GM23338 (cell line): ENCODE results near the gene RAB40C. TPM values are rescaled to one million over a fixed set of nuclear protein-coding genes. Genes with fewer than 3 reads are reported as not detected.

Source experiments
- ATAC-seq: fragments of 200-7000 bp; cut with Tn5 transposase; 3 replicates; pipeline ENCODE4 v1.9.1; 2020
- DNase-seq: peaks from one replicate; pipeline ENCODE4 v3.0.0-alpha.2; 2015; ENCODE audit warnings: low spot score
- H2AFZ ChIP-seq: fragments of 200-600 bp; sonication (generic); 2 replicates; pipeline ENCODE4 v1.8.0; 2016; ENCODE audit warnings: antibody characterized with exemption, mild to moderate bottlenecking, moderate library complexity
- H3F3A ChIP-seq: fragments of 200-600 bp; sonication (generic); replicated peaks from 2 replicates; pipeline ENCODE4 v1.8.0; 2017; ENCODE audit warnings: antibody characterized with exemption, mixed run types, low read depth
- H3K27ac ChIP-seq: fragments of 200-600 bp; sonication (generic); 2 replicates; pipeline ENCODE4 v1.6.1; 2016; ENCODE audit warnings: low read depth
- H3K27me3 ChIP-seq: fragments of 200-600 bp; sonication (generic); 2 replicates; pipeline ENCODE4 v1.8.0; 2016; ENCODE audit warnings: mild to moderate bottlenecking, mixed run types, moderate library complexity; ENCODE audit not compliant: insufficient read depth
- H3K36me3 ChIP-seq: fragments of 200-600 bp; sonication (generic); 2 replicates; pipeline ENCODE4 v1.8.0; 2016; ENCODE audit warnings: mild to moderate bottlenecking; ENCODE audit not compliant: insufficient read depth
- H3K4me1 ChIP-seq: fragments of 200-600 bp; sonication (generic); 2 replicates; pipeline ENCODE4 v1.8.0; 2016; ENCODE audit warnings: mild to moderate bottlenecking, moderate library complexity; ENCODE audit not compliant: insufficient read depth
- H3K4me2 ChIP-seq: fragments of 200-600 bp; sonication (generic); 2 replicates; pipeline ENCODE4 v1.7.1; 2017; ENCODE audit warnings: mixed run types
- H3K4me3 ChIP-seq: fragments of 200-600 bp; sonication (generic); 2 replicates; pipeline ENCODE4 v1.6.1; 2016; ENCODE audit warnings: mixed run types
- H3K79me2 ChIP-seq: fragments of 200-600 bp; sonication (generic); replicated peaks from 2 replicates; pipeline ENCODE4 v1.8.0; 2017; ENCODE audit warnings: mild to moderate bottlenecking; ENCODE audit not compliant: insufficient read depth
- H3K9me2 ChIP-seq: fragments of 200-600 bp; sonication (generic); 2 replicates; pipeline ENCODE4 v1.8.0; 2017; ENCODE audit not compliant: insufficient read depth
- H4K20me1 ChIP-seq: fragments of 200-600 bp; sonication (generic); replicated peaks from 2 replicates; pipeline ENCODE4 v1.8.0; 2017; ENCODE audit warnings: mild to moderate bottlenecking; ENCODE audit not compliant: insufficient read depth
- H3K27ac Mint-ChIP-seq: 2 replicates; pipeline ENCODE4 v1.8.0; 2020; ENCODE audit warnings: inconsistent platforms, mild to moderate bottlenecking, moderate library complexity, mixed read lengths
- H3K27me3 Mint-ChIP-seq: 3 replicates; pipeline ENCODE4 v1.8.0; 2022; ENCODE audit warnings: low read depth, mild to moderate bottlenecking, moderate library complexity, mixed read lengths, inconsistent platforms; ENCODE audit not compliant: insufficient read depth, poor library complexity
- H3K36me3 Mint-ChIP-seq: 3 replicates; pipeline ENCODE4 v1.8.0; 2021; ENCODE audit warnings: low read depth, mild to moderate bottlenecking, inconsistent platforms, moderate library complexity, mixed read lengths
- H3K4me1 Mint-ChIP-seq: 3 replicates; pipeline ENCODE4 v1.8.0; 2020; ENCODE audit warnings: mild to moderate bottlenecking, inconsistent platforms, mixed read lengths
- H3K4me3 Mint-ChIP-seq: 3 replicates; pipeline ENCODE4 v1.8.0; 2021; ENCODE audit warnings: moderate library complexity, mild to moderate bottlenecking, inconsistent platforms, mixed read lengths
- H3K9me3 Mint-ChIP-seq: 3 replicates; pipeline ENCODE4 v1.8.0; 2020; ENCODE audit warnings: moderate library complexity, mild to moderate bottlenecking, inconsistent platforms, mixed read lengths
- CREB1 ChIP-seq: fragments of 250-450 bp; sonication (Bioruptor Pico); IDR thresholded peaks from 2 replicates; pipeline ENCODE4 v1.5.0; 2020; ENCODE audit warnings: low read depth, mild to moderate bottlenecking, moderate library complexity
- ETS1 ChIP-seq: IDR thresholded peaks from 2 replicates; pipeline ENCODE4 v1.6.1; 2016; ENCODE audit warnings: antibody characterized with exemption
- EZH2 ChIP-seq: fragments of 200-600 bp; sonication (generic); IDR thresholded peaks from one replicate; pipeline ENCODE4 v1.8.0; 2017; ENCODE audit warnings: antibody characterized with exemption, mild to moderate bottlenecking, low read depth; ENCODE audit not compliant: unreplicated experiment
- EZH2phosphoT487 ChIP-seq: fragments of 200-600 bp; sonication (generic); IDR thresholded peaks from one replicate; pipeline ENCODE4 v1.8.1; 2018; ENCODE audit warnings: antibody characterized with exemption; ENCODE audit not compliant: unreplicated experiment
- JUNB ChIP-seq: IDR thresholded peaks from one replicate; pipeline ENCODE4 v1.6.1; 2016; ENCODE audit warnings: antibody characterized with exemption; ENCODE audit not compliant: unreplicated experiment
- NANOG ChIP-seq: IDR thresholded peaks from 2 replicates; pipeline ENCODE4 v1.6.1; 2016; ENCODE audit warnings: antibody characterized with exemption, borderline replicate concordance
- POLR2AphosphoS5 ChIP-seq: IDR thresholded peaks from 2 replicates; pipeline ENCODE4 v1.6.1; 2016; ENCODE audit warnings: antibody characterized with exemption, low read depth
- REST ChIP-seq: IDR thresholded peaks from one replicate; pipeline ENCODE4 v1.6.1; 2018; ENCODE audit warnings: antibody characterized with exemption; ENCODE audit not compliant: unreplicated experiment
- STAT1 ChIP-seq: IDR thresholded peaks from one replicate; pipeline ENCODE4 v1.6.1; 2016; ENCODE audit warnings: antibody characterized with exemption; ENCODE audit not compliant: unreplicated experiment
- ZNF114 ChIP-seq: fragments of 250-450 bp; sonication (Bioruptor Pico); IDR thresholded peaks from 2 replicates; pipeline ENCODE4 v1.5.0; 2020; ENCODE audit warnings: mild to moderate bottlenecking, moderate library complexity
- ZNF331 ChIP-seq: fragments of 250-450 bp; sonication (Bioruptor Pico); IDR thresholded peaks from 2 replicates; pipeline ENCODE4 v1.5.0; 2020; ENCODE audit warnings: low read depth, mild to moderate bottlenecking, moderate library complexity
- ZNF462 ChIP-seq: fragments of 250-450 bp; sonication (Bioruptor Pico); IDR thresholded peaks from 2 replicates; pipeline ENCODE4 v1.5.0; 2020; ENCODE audit warnings: mild to moderate bottlenecking, moderate library complexity
- polyA plus RNA-seq: library from polyadenylated mRNA; unstranded; fragments of >200 nt; fragmentation: Nextera tagmentation; extraction: Ambion mirVana; gene quantifications from 2 replicates; pipeline ENCODE4 v1.2.1, GENCODE V29; 2016
- total RNA-seq: library from RNA; depleted of rRNA; stranded (reverse); fragments of >200 nt; shearing (Covaris generic); gene quantifications from 2 replicates; pipeline ENCODE4 v1.2.3, GENCODE V29; 2014
- TF ChIP-seq, protein P1 (sequence below), 2 experiments: fragments of 200-600 bp in 1 of 2; sonication (generic) in 1 of 2; conservative IDR thresholded peaks; 2 replicates each; pipeline versions ENCODE4 v1.5.1 to v1.6.1; 2016 to 2017; ENCODE audit warnings: antibody characterized with exemption in 2 of 2, low read depth in 2 of 2, mild to moderate bottlenecking in 2 of 2, moderate library complexity in 1 of 2

Gene RAB40C
- total and polyA plus RNA-seq, 2 experiments from 2014 or later: 11.2 to 24.6 TPM

- Histone ChIP-seq H4K20me1 (no peaks in the 10 kb centered on the region; the same call in 1 of the 2 replicates), H3K27ac (no peak overlapping the region), H3F3A (0 out of 2 replicates have a peak, but pooled peaks cover 3% of the 10 kb centered on the region), H3K79me2 (no peaks in the 10 kb centered on the region), H3K27me3 (peaks cover 34% of the 10 kb centered on the region), H2AFZ (no peak overlapping the region), H3K4me3 (no peak overlapping the region), H3K4me1 (no peaks in the 10 kb centered on the region; the same call in 1 of the 2 replicates), H3K4me2 (no peak overlapping the region), H3K36me3 (no peaks in the 10 kb centered on the region), H3K9me2 (no peaks in the 10 kb centered on the region)
- Mint-ChIP-seq H3K4me3 (no peak overlapping the region), H3K36me3 (peaks cover 3% of the 10 kb centered on the region; the same call in 1 of the 3 replicates), H3K4me1 (no peaks in the 10 kb centered on the region), H3K9me3 (no peaks in the 10 kb centered on the region), H3K27ac (no peak overlapping the region), H3K27me3 (peaks cover 16% of the 10 kb centered on the region)
- TF ChIP-seq EZH2 (no peak), ETS1 (no peak), ZNF462 (CRISPR knock-in tag) (no peak), NANOG (no peak), EZH2phosphoT487 (no peak), CREB1 (CRISPR knock-in tag) (no peak), ZNF114 (CRISPR knock-in tag) (no peak), ZNF331 (CRISPR knock-in tag) (no peak), POLR2AphosphoS5 (no peak), REST (no peak), JUNB (no peak), STAT1 (no peak)
- TF ChIP-seq, protein P1, sequence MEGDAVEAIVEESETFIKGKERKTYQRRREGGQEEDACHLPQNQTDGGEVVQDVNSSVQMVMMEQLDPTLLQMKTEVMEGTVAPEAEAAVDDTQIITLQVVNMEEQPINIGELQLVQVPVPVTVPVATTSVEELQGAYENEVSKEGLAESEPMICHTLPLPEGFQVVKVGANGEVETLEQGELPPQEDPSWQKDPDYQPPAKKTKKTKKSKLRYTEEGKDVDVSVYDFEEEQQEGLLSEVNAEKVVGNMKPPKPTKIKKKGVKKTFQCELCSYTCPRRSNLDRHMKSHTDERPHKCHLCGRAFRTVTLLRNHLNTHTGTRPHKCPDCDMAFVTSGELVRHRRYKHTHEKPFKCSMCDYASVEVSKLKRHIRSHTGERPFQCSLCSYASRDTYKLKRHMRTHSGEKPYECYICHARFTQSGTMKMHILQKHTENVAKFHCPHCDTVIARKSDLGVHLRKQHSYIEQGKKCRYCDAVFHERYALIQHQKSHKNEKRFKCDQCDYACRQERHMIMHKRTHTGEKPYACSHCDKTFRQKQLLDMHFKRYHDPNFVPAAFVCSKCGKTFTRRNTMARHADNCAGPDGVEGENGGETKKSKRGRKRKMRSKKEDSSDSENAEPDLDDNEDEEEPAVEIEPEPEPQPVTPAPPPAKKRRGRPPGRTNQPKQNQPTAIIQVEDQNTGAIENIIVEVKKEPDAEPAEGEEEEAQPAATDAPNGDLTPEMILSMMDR (conservative IDR thresholded peaks at IDR 0.05; ENCODE audit: low read depth in 2 of 2): no peak
- ATAC-seq (no peak), DNase-seq (no peak)
Measured at GRCh38 chr16:558298-559020, 31.4 kb upstream of the RAB40C start.
